Rectal smooth muscle tissue (tissue), 1 donor: ENCODE data around the gene ZNF785.

Experiments
- H3K27ac ChIP-seq: one replicate; pipeline ENCODE4 v1.7.0; 2013; ENCODE audit warnings: low read depth, low read length, inconsistent platforms
- H3K27me3 ChIP-seq: one replicate; pipeline ENCODE4 v1.7.0; 2013; ENCODE audit warnings: low read length; ENCODE audit not compliant: control insufficient read depth, insufficient read depth
- H3K36me3 ChIP-seq: one replicate; pipeline ENCODE4 v1.7.0; 2013; ENCODE audit warnings: low read length; ENCODE audit not compliant: control insufficient read depth, insufficient read depth
- H3K4me1 ChIP-seq: one replicate; pipeline ENCODE4 v1.7.0; 2013; ENCODE audit warnings: low read length; ENCODE audit not compliant: control insufficient read depth, insufficient read depth
- H3K4me3 ChIP-seq: one replicate; pipeline ENCODE4 v1.7.0; 2013; ENCODE audit warnings: low read length
- H3K9ac ChIP-seq: one replicate; pipeline ENCODE4 v1.7.0; 2013; ENCODE audit warnings: low read length

ZNF785 gene

DNA sequence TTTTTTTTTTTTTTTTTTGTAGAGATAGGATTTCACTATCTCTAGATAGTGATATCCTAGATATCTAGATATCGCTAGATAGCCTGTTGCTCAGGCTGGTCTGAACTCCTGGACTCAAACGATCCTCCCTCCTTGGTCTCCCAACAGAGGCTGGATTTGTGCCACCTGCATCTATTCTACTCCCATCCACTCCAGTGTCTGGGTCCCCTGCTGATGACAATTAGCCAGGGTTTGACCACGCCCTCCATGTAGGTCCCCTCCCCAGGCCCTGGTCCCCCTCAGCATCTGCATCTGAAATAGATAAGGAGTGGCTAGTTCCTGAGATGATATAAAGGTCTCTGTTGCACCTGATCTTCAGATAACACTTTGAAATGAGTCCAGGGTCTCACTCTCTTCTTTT is 16.2 kb downstream of the ZNF785 start:
- H3K36me3 ChIP-seq = no peaks in the 10 kb centered on the region
- H3K27ac ChIP-seq = peak overlapping the region; percentile 17
- H3K9ac ChIP-seq = no peak overlapping the region
- peaks cover 5% of the 10 kb centered on the region for H3K4me1 ChIP-seq
- H3K27me3 ChIP-seq = no peaks in the 10 kb centered on the region
- H3K4me3 ChIP-seq = no peak overlapping the region

DNA sequence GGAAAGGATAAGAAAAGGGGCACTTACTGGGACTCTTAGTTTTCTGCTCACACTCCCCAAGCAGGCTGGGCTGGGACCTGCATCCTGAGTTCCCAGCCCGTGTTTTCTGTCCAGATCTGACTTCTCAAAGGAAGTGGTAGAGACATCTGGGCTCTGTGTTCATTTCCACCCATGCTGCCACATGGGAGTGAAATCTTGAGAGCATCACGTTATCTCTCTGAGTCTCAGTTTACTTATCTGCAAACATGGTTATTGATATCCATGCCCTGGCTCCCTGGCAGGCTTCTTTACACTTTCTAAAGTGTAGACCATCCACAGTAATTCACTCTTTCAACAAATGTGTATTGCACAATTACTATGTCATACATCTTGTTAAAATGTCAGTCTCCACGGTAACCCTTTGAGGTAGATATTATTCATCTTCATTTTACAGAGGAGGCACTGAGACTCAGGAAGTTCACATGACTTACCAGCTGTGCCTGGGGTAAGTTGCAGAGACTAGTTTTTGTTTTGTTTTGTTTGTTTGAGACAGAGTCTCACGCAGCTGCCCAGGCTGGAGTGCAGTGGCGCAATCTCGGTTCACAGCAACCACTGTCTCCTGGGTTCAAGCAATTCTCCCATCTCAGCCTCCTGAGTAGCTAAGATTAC is 17.4 kb downstream of the ZNF785 start:
- Histone ChIP-seq H3K4me3 (no peak overlapping the region), H3K4me1 (peaks cover 5% of the 10 kb centered on the region), H3K9ac (no peak overlapping the region), H3K36me3 (no peaks in the 10 kb centered on the region), H3K27me3 (no peaks in the 10 kb centered on the region), H3K27ac (no peak overlapping the region)

GRCh38 chr16:30567160-30567990 is 18.1 kb downstream of the ZNF785 start:
- Histone ChIP-seq H3K27ac (no peak overlapping the region), H3K27me3 (no peaks in the 10 kb centered on the region), H3K36me3 (no peaks in the 10 kb centered on the region), H3K9ac (no peak overlapping the region), H3K4me3 (no peak overlapping the region), H3K4me1 (peaks cover 4% of the 10 kb centered on the region)

- Histone ChIP-seq H3K27me3 (no peaks in the 10 kb centered on the region), H3K4me1 (no peaks in the 10 kb centered on the region), H3K4me3 (no peak overlapping the region), H3K9ac (no peak overlapping the region), H3K36me3 (no peaks in the 10 kb centered on the region), H3K27ac (no peak overlapping the region)
These were observed 19.0 kb downstream of the ZNF785 start for GRCh38 chr16:30566531-30566930.

GRCh38 chr16:30565984-30566383 is 19.5 kb downstream of the ZNF785 start:
- Histone ChIP-seq H3K4me1 (no peaks in the 10 kb centered on the region), H3K4me3 (no peak overlapping the region), H3K9ac (no peak overlapping the region), H3K27me3 (no peaks in the 10 kb centered on the region), H3K27ac (no peak overlapping the region), H3K36me3 (no peaks in the 10 kb centered on the region)

DNA sequence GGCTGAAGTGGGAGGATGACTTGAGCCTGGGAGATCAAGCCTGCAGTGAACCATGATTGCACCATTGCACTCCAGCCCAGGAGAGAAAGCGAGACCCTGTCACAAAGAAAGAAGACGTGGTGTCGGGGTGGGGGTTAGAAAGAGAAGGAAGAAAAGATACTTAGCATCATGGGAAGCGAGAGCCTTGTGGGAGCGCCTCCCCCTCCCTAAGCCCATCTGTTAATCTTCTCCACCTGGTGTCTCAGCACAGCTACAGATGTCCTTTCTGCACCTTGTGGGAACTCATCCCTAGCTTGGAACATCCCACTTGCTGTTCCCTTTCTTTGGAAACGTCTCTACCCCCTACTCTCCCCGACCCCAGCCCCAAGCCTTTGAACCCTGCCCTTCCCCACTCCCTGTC is 20.0 kb downstream of the ZNF785 start:
- Histone ChIP-seq H3K27ac (no peak overlapping the region), H3K4me1 (no peaks in the 10 kb centered on the region), H3K9ac (no peak overlapping the region), H3K36me3 (no peaks in the 10 kb centered on the region), H3K4me3 (no peak overlapping the region), H3K27me3 (no peaks in the 10 kb centered on the region)

GRCh38 chr16:30562021-30562420 is 23.5 kb downstream of the ZNF785 start:
- Histone ChIP-seq H3K4me3 (no peak overlapping the region), H3K36me3 (no peaks in the 10 kb centered on the region), H3K27me3 (no peaks in the 10 kb centered on the region), H3K9ac (no peak overlapping the region), H3K27ac (no peak overlapping the region), H3K4me1 (peaks cover 5% of the 10 kb centered on the region)

DNA sequence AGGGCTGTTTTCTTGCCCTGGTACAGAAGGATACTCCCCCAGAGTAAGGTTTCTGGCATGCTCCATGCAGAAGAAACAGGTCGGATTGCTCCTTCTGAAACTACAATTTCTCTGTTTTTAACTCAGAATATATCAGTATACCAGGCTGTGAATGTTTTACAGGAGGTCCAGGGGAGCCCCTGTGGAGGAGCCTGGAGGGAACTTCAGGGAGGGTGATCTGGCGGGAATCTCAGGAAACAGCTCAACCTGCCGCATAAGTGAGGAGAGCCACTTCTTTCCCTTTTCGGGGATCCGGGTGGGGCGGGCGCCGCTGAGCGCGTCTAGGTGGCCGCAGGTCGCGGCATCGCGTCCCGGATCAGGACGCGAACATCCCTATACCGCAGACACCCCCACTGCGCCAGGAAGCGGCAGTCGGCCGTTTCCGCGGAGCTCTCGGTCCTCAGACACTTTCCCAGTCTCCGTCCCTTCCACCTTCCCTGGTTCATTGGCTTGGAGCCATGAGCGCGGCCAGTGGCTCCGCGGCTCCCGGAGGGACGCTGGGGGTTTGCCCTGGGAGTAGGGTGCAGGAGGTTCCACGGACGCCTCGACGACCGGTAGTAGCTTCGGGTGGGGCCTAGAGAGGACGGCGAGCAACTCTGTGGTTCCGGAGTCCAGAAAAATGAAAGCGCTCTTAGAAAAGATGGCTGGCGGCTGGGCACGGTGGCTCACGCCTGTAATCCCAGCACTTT is 24.2 kb downstream of the ZNF785 start:
- Histone ChIP-seq H3K36me3 (no peaks in the 10 kb centered on the region), H3K27me3 (no peaks in the 10 kb centered on the region), H3K9ac (peak overlapping the region; percentile 78), H3K4me1 (peaks cover 5% of the 10 kb centered on the region), H3K27ac (peak overlapping the region; percentile 24), H3K4me3 (peak overlapping the region; percentile 73)

DNA sequence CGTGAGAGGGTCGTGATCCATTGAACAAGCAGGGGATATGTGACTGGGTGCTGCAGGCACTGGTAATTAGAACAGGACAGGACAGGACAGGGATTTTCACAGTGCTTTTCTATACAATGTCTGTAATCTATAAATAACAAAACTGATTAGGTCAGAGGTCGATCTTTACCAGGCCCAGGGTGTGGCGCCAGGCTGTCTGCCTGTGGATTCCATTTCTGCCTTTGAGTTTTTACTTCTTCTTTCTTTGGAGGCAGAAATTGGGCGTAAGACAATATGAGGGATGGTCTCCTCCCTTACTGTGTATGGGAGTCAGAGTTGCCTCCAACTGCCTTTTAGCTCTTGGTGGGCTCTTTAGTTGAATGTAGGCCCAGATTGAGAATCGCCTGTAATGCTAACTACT is 25.8 kb downstream of the ZNF785 start:
- Histone ChIP-seq H3K4me3 (no peak overlapping the region), H3K36me3 (peaks cover 2% of the 10 kb centered on the region), H3K27ac (no peak overlapping the region), H3K27me3 (no peaks in the 10 kb centered on the region), H3K9ac (no peak overlapping the region), H3K4me1 (peaks cover 5% of the 10 kb centered on the region)

DNA sequence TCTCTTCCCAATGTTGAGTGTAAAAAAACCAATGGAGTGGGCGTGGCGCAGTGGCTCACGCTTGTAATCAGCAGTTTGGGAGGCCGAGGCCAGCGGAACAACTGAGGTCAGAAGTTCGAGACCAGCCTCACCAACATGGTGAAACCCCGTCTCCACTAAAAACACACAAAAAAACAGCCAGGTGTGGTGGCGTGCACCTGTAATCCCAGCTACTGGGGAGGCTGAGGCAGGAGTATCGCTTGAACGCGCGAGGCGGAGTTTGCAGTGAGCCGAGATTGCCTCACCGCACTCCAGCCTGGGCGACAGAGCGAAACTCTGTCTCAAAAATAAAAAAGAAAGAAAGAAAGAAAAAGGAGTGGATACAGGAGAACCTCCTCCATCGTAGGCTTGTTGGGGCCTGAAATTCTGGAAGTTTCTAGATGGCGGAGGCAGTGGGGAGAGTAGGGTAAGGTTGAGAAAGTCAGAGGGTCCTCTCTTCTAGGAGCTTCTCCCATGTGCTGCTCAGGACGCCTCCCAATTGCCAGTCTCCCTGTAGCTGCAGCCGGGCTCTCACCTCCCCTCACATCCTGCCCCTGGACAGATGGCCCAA is 26.6 kb downstream of the ZNF785 start:
- H3K36me3 ChIP-seq = peaks cover 4% of the 10 kb centered on the region
- peak overlapping the region; percentile 49 for H3K9ac ChIP-seq
- H3K27ac ChIP-seq = peak overlapping the region; percentile 85
- peaks cover 5% of the 10 kb centered on the region for H3K4me1 ChIP-seq
- no peaks in the 10 kb centered on the region for H3K27me3 ChIP-seq
- H3K4me3 ChIP-seq = peak overlapping the region; percentile 52

DNA sequence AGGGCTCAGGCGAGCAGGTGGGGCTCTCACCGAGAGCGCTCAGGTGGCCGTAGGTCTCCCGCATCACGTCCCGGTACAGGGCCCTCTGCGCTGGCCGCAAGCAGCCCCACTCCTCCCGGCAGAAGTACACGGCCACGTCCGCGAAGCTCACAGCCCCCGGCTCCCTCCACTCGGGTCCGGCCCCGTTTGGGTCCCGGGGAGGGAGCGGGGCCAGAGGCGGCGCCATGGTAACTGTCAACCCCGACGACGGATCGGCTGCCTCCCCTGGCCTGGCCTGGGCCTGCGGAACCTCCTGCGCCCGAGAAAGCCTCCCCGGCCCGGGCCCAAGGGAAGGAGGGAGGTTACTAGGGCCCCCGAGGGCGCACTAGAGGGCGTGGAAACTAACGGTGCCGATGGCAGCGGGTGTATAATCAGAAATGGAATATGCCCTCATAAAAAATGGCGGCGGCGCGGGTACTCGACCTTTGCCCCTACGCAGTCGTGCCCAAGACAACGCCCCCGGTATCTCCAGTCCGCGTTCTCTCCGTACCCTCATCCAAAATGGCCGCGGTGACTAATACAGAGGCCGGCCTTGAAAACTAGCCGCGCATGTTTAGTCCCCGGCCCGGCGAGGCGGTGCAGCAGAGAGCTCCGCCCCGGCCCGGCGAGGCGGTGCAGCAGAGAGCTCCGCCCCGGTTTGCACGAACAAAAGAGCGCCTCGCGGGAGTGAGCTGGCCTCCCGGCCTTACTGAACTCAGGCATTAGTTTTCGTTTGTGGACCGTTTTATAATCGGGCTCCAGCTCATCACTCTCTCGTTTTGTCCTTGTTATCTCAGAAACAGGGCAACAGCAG is 27.3 kb downstream of the ZNF785 start, which contains the start of gene ZNF764:
Gene ZNF764, minus strand, starts transcription at position 418 of the 832 bp plus-strand sequence. Its CDS starts 192 bp downstream, at position 226.
- Histone ChIP-seq H3K36me3 (peaks cover 4% of the 10 kb centered on the region), H3K4me1 (peaks cover 5% of the 10 kb centered on the region), H3K4me3 (peak within 1 kb of the TSS; percentile 60), H3K9ac (peak within 1 kb of the TSS; percentile 88), H3K27me3 (no peaks in the 10 kb centered on the region), H3K27ac (peak within 1 kb of the TSS; percentile 85)

GRCh38 chr16:30557707-30557956 is 27.9 kb downstream of the ZNF785 start:
- H3K9ac ChIP-seq = peak overlapping the region; percentile 88
- peaks cover 4% of the 10 kb centered on the region for H3K36me3 ChIP-seq
- H3K4me1 ChIP-seq = peaks cover 5% of the 10 kb centered on the region
- H3K27me3 ChIP-seq = no peaks in the 10 kb centered on the region
- H3K4me3 ChIP-seq = peak overlapping the region; percentile 60
- peak overlapping the region; percentile 85 for H3K27ac ChIP-seq
